ENCODE data around the gene VTI1A. TPM values are rescaled to one million over a fixed set of nuclear protein-coding genes. Genes with fewer than 3 reads are reported as not detected.

Gene VTI1A
- total and polyA plus RNA-seq, 2 experiments from 2014 or later = 20.4 to 39.8 TPM

- no peak for DNase-seq (ENCODE audit: low spot score)
- H2AFZ ChIP-seq = no peak overlapping the region
- H3K9me2 ChIP-seq (replicated peaks; ENCODE audit: insufficient read depth) = no peaks in the 10 kb centered on the region
- H4K20me1 ChIP-seq (ENCODE audit: insufficient read depth, poor library complexity, severe bottlenecking) = no peaks in the 10 kb centered on the region
- H3K4me2 ChIP-seq = no peak overlapping the region
- H3K27ac ChIP-seq = no peak overlapping the region
- no peaks in the 10 kb centered on the region for H3K9me3 ChIP-seq (ENCODE audit: low read depth)
- TF ChIP-seq CTCF (IDR thresholded peaks at IDR 0.05; ENCODE audit: poor library complexity) = no peak
- no peak for TF ChIP-seq EZH2phosphoT487 (IDR thresholded peaks at IDR 0.05; ENCODE audit: low read depth, severe bottlenecking, unreplicated experiment)
- no peak for TF ChIP-seq EZH2 (IDR thresholded peaks at IDR 0.05; ENCODE audit: borderline replicate concordance)
- no peak overlapping the region for H3K4me3 ChIP-seq
- H3K79me2 ChIP-seq = no peaks in the 10 kb centered on the region
- peaks cover 4% of the 10 kb centered on the region for H3K4me1 ChIP-seq (ENCODE audit: insufficient read depth)
- no peaks in the 10 kb centered on the region for H3K36me3 ChIP-seq (replicated peaks; ENCODE audit: insufficient read depth, low read depth)
- H3K27me3 ChIP-seq = no peaks in the 10 kb centered on the region
Observed at GRCh38 chr10:112487964-112488363, 40.9 kb downstream of the VTI1A start.

GRCh38 chr10:112490545-112490944, 43.5 kb downstream of the VTI1A start:
- Histone ChIP-seq H3K79me2 (peaks cover 5% of the 10 kb centered on the region), H3K9me3 (ENCODE audit: low read depth) (no peaks in the 10 kb centered on the region), H3K4me3 (no peak overlapping the region), H3K36me3 (replicated peaks; ENCODE audit: insufficient read depth, low read depth) (no peaks in the 10 kb centered on the region), H3K27ac (peak overlapping the region; percentile 4), H3K4me1 (ENCODE audit: insufficient read depth) (peaks cover 4% of the 10 kb centered on the region), H3K27me3 (no peaks in the 10 kb centered on the region), H3K9me2 (replicated peaks; ENCODE audit: insufficient read depth) (no peaks in the 10 kb centered on the region), H4K20me1 (ENCODE audit: insufficient read depth, poor library complexity, severe bottlenecking) (no peaks in the 10 kb centered on the region), H3K4me2 (peak overlapping the region; percentile 25), H2AFZ (no peak overlapping the region)
- WGBS (ENCODE audit: low lambda C conversion rate, missing lambda C conversion rate) = 26% methylated on average over 2 of the region's 2 CpGs
- peak; percentile 23 for DNase-seq (ENCODE audit: low spot score)
- TF ChIP-seq EZH2phosphoT487 (IDR thresholded peaks at IDR 0.05; ENCODE audit: low read depth, severe bottlenecking, unreplicated experiment) (no peak), EZH2 (IDR thresholded peaks at IDR 0.05; ENCODE audit: borderline replicate concordance) (no peak), CTCF (IDR thresholded peaks at IDR 0.05; ENCODE audit: poor library complexity) (no peak)

GRCh38 chr10:112491144-112491543, 44.1 kb downstream of the VTI1A start:
- Histone ChIP-seq H3K36me3 (replicated peaks; ENCODE audit: insufficient read depth, low read depth) (no peaks in the 10 kb centered on the region), H4K20me1 (ENCODE audit: insufficient read depth, poor library complexity, severe bottlenecking) (no peaks in the 10 kb centered on the region), H3K79me2 (peaks cover 5% of the 10 kb centered on the region), H3K27ac (peak overlapping the region; percentile 4), H3K4me1 (ENCODE audit: insufficient read depth) (peaks cover 4% of the 10 kb centered on the region), H3K9me2 (replicated peaks; ENCODE audit: insufficient read depth) (no peaks in the 10 kb centered on the region), H3K4me2 (peak overlapping the region; percentile 25), H3K9me3 (ENCODE audit: low read depth) (no peaks in the 10 kb centered on the region), H3K4me3 (no peak overlapping the region), H3K27me3 (no peaks in the 10 kb centered on the region), H2AFZ (no peak overlapping the region)
- no peak for DNase-seq (ENCODE audit: low spot score)
- TF ChIP-seq EZH2phosphoT487 (IDR thresholded peaks at IDR 0.05; ENCODE audit: low read depth, severe bottlenecking, unreplicated experiment) (no peak), CTCF (IDR thresholded peaks at IDR 0.05; ENCODE audit: poor library complexity) (no peak), EZH2 (IDR thresholded peaks at IDR 0.05; ENCODE audit: borderline replicate concordance) (no peak)

GRCh38 chr10:112492736-112493135, 45.7 kb downstream of the VTI1A start:
- H3K4me3 ChIP-seq = no peak overlapping the region
- no peaks in the 10 kb centered on the region for H3K27me3 ChIP-seq
- H3K79me2 ChIP-seq = peaks cover 5% of the 10 kb centered on the region
- H3K9me2 ChIP-seq (replicated peaks; ENCODE audit: insufficient read depth) = no peaks in the 10 kb centered on the region
- no peak overlapping the region for H3K4me2 ChIP-seq
- DNase-seq (ENCODE audit: low spot score) = no peak
- WGBS (ENCODE audit: low lambda C conversion rate, missing lambda C conversion rate) = 96% methylated on average over 6 of the region's 6 CpGs
- peaks cover 4% of the 10 kb centered on the region for H3K4me1 ChIP-seq (ENCODE audit: insufficient read depth)
- H3K27ac ChIP-seq = no peak overlapping the region
- H2AFZ ChIP-seq = no peak overlapping the region
- no peaks in the 10 kb centered on the region for H3K9me3 ChIP-seq (ENCODE audit: low read depth)
- no peaks in the 10 kb centered on the region for H4K20me1 ChIP-seq (ENCODE audit: insufficient read depth, poor library complexity, severe bottlenecking)
- no peaks in the 10 kb centered on the region for H3K36me3 ChIP-seq (replicated peaks; ENCODE audit: insufficient read depth, low read depth)
- TF ChIP-seq EZH2phosphoT487 (IDR thresholded peaks at IDR 0.05; ENCODE audit: low read depth, severe bottlenecking, unreplicated experiment) (no peak), EZH2 (IDR thresholded peaks at IDR 0.05; ENCODE audit: borderline replicate concordance) (no peak), CTCF (IDR thresholded peaks at IDR 0.05; ENCODE audit: poor library complexity) (no peak)
